Karpas-422 (cell line): ENCODE data around the gene STX10. TPM values are rescaled to one million over a fixed set of nuclear protein-coding genes. Genes with fewer than 3 reads are reported as not detected.

Source experiments
- DNase-seq: peaks from one replicate; pipeline ENCODE4 v3.0.0-alpha.2; 2015
- H2AFZ ChIP-seq: fragments of 200-600 bp; sonication (generic); 2 replicates; pipeline ENCODE4 v1.6.1; 2014; ENCODE audit warnings: antibody characterized with exemption, low read length, mixed read lengths
- H3K27ac ChIP-seq: fragments of 200-600 bp; sonication (generic); 2 replicates; pipeline ENCODE4 v1.5.1; 2014; ENCODE audit warnings: mild to moderate bottlenecking, low read length, moderate library complexity
- H3K27me3 ChIP-seq: fragments of 200-600 bp; sonication (generic); 2 replicates; pipeline ENCODE4 v1.6.1; 2014; ENCODE audit warnings: low read length, mixed read lengths
- H3K36me3 ChIP-seq: fragments of 200-600 bp; sonication (generic); 2 replicates; pipeline ENCODE4 v1.6.1; 2014; ENCODE audit warnings: low read length, mixed read lengths; ENCODE audit not compliant: insufficient read depth
- H3K4me1 ChIP-seq: fragments of 200-600 bp; sonication (generic); 2 replicates; pipeline ENCODE4 v1.6.1; 2014; ENCODE audit warnings: mild to moderate bottlenecking, low read length, mixed read lengths
- H3K4me2 ChIP-seq: fragments of 200-600 bp; sonication (generic); 2 replicates; pipeline ENCODE4 v1.6.1; 2014; ENCODE audit warnings: low read length, low read depth, mild to moderate bottlenecking; ENCODE audit not compliant: poor library complexity, severe bottlenecking
- H3K4me3 ChIP-seq: fragments of 200-600 bp; sonication (generic); 2 replicates; pipeline ENCODE4 v1.5.1; 2014; ENCODE audit warnings: mild to moderate bottlenecking, antibody characterized with exemption, low read length, mixed read lengths
- H3K79me2 ChIP-seq: fragments of 200-600 bp; sonication (generic); 2 replicates; pipeline ENCODE4 v1.6.1; 2014; ENCODE audit warnings: mild to moderate bottlenecking, low read length, mixed read lengths
- H3K9ac ChIP-seq: fragments of 200-600 bp; sonication (generic); 2 replicates; pipeline ENCODE4 v1.6.0; 2014; ENCODE audit warnings: low read length
- H3K9me2 ChIP-seq: fragments of 200-600 bp; sonication (generic), shearing (Covaris generic); replicated peaks from 2 replicates; pipeline ENCODE4 v1.6.0; 2014; ENCODE audit warnings: mild to moderate bottlenecking, low read length, moderate library complexity; ENCODE audit not compliant: insufficient read depth
- H3K9me3 ChIP-seq: fragments of 300-700, 200-600 bp; sonication (generic); 2 replicates; pipeline ENCODE4 v1.6.1; 2014; ENCODE audit warnings: low read length, mixed read lengths
- H4K20me1 ChIP-seq: fragments of 200-600 bp; sonication (generic); 2 replicates; pipeline ENCODE4 v1.6.1; 2014; ENCODE audit warnings: mild to moderate bottlenecking, antibody characterized with exemption, low read length, low read depth; ENCODE audit not compliant: insufficient read depth
- total RNA-seq: library from RNA; depleted of rRNA; stranded (reverse); fragments of >200 nt; shearing (Covaris generic); gene quantifications from 2 replicates; pipeline ENCODE4 v1.2.3, GENCODE V29; 2014; ENCODE audit warnings: low replicate concordance

STX10 gene
- total RNA-seq, 1 experiment from 2014 or later: 47.0 TPM

DNA sequence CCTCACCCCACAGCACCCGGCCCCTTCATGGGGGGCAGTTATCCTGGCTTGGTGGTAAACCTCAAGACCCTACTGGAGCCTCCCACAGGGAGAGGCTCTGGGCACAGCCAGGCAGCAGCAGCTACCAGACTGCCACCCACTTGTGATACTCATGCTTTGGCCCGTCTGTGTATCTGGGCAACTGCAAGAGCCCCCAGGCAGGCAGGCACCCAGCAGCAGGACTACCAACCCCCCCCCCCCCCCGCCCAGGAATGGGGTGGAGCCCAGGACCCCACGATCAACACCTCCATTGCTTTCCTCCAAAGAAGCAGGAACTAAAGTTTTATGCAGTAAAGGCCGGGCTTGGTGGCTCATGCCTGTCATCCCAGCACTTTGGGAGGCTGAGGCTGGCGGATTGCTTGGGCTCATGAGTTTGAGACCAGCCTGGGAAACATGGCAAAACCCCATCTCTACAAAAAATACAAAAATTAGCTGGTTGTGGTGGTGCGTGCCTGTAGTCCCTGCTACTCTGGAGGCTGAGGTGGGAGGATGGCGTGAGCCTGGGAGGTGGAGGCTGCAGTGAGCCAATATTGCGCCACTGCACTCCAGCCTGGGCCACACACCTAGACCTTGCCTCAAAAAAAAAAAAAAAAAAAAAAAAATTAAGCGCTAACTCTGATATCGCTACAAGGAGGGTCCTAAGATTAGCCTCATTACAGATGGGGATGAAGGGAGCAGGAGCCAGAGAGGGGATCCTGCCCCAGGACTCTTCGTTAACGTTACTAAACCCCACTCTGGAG is 46.4 kb downstream of the STX10 start:
- Histone ChIP-seq H3K9me2 (no peaks in the 10 kb centered on the region), H2AFZ (no peak overlapping the region), H3K4me3 (peak overlapping the region; percentile 90), H3K9ac (peak overlapping the region; percentile 97), H3K79me2 (peaks cover 18% of the 10 kb centered on the region), H3K27ac (peak overlapping the region; percentile 97), H3K4me2 (peak overlapping the region; percentile 99), H3K9me3 (no peaks in the 10 kb centered on the region), H3K36me3 (peaks cover 10% of the 10 kb centered on the region), H3K4me1 (peaks cover 58% of the 10 kb centered on the region), H4K20me1 (peaks cover 17% of the 10 kb centered on the region; the same call in 1 of the 2 replicates), H3K27me3 (no peaks in the 10 kb centered on the region)
- peak; percentile 71 for DNase-seq

DNA sequence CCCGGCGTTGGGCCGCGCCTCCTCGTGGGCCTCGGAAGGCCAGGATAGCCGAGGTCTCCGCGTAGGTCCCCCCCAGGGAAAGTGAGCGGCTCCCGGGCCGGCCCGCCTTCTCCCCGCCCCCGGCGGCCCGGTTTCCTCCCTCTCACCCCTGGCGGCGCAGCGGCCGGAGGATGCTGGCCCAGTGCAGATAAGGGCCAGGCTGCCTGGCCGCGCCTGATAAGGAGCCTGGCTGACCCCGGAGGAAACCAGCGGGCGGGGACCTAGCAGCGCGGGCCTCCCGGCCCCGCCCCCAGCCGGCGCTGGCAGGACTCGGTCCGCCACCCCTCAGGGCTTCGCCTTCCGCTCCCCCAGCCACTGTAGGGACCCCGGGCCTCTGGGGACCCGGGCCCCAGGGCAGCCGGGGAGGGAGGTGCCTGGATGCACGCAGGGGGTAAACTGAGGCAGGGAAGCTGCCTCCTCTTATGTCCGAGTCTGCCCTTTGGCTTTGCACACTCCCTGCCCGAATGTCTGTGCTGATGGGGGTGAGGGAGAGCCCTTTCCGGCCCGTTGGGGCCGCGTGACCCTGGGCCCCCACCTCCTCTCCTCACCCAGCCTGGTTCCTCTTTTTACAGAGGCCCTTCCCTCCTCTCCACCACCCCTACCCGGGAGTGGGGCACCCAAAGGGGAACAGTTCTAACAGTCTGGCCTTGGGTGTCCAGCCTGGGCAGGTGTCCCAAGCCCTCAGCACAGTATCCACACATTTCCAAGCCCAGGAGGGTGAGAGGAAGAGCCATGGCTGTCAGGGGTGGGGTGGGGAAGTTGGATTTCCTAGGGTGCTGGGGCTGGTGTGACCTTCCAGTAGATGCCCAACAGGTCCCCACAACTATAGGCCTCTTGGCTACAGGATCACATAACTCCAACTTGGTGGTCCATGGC is 47.3 kb downstream of the STX10 start, which contains the start of gene LYL1:
Gene LYL1 (minus strand): TSS at position 193 of the 915 bp plus-strand sequence. CDS start 1,687 bp downstream, outside the sequence.
- H3K9me2 ChIP-seq: no peaks in the 10 kb centered on the region
- peaks cover 12% of the 10 kb centered on the region for H3K36me3 ChIP-seq
- peak within 1 kb of the TSS; percentile 90 for H3K4me3 ChIP-seq
- peaks cover 18% of the 10 kb centered on the region for H3K79me2 ChIP-seq
- peak within 1 kb of the TSS; percentile 97 for H3K27ac ChIP-seq
- peak within 1 kb of the TSS; percentile 58; the same call in 1 of the 2 replicates for H2AFZ ChIP-seq
- peak within 1 kb of the TSS; percentile 97 for H3K9ac ChIP-seq
- H3K4me1 ChIP-seq: peaks cover 60% of the 10 kb centered on the region
- H3K9me3 ChIP-seq: no peaks in the 10 kb centered on the region
- no peaks in the 10 kb centered on the region for H3K27me3 ChIP-seq
- peak; percentile 94 for DNase-seq
- H3K4me2 ChIP-seq: peak within 1 kb of the TSS; percentile 99
- H4K20me1 ChIP-seq: peaks cover 17% of the 10 kb centered on the region; the same call in 1 of the 2 replicates

DNA sequence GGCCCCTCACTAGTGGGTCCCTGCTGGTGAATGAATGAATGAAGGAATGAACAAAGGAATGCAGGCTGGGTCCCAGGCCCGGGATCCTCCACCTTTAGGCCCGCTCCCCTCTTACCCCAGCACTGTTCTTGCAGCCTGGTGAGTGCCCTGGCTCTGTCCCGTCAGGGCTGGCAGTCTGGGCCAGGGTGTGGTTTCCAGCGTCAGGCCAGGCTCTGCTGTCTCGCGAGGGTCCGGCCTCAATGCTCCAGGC is 47.8 kb downstream of the STX10 start:
- peak overlapping the region; percentile 97 for H3K27ac ChIP-seq
- H2AFZ ChIP-seq: no peak overlapping the region; the same call in 1 of the 2 replicates
- peaks cover 61% of the 10 kb centered on the region for H3K4me1 ChIP-seq
- H3K9me2 ChIP-seq: no peaks in the 10 kb centered on the region
- H3K9me3 ChIP-seq: no peaks in the 10 kb centered on the region
- H3K36me3 ChIP-seq: peaks cover 9% of the 10 kb centered on the region
- peaks cover 17% of the 10 kb centered on the region; the same call in 1 of the 2 replicates for H4K20me1 ChIP-seq
- H3K9ac ChIP-seq: peak overlapping the region; percentile 97
- DNase-seq: peak; percentile 69
- H3K4me2 ChIP-seq: peak overlapping the region; percentile 99
- H3K27me3 ChIP-seq: no peaks in the 10 kb centered on the region
- H3K4me3 ChIP-seq: peak overlapping the region; percentile 90
- peaks cover 14% of the 10 kb centered on the region for H3K79me2 ChIP-seq

DNA sequence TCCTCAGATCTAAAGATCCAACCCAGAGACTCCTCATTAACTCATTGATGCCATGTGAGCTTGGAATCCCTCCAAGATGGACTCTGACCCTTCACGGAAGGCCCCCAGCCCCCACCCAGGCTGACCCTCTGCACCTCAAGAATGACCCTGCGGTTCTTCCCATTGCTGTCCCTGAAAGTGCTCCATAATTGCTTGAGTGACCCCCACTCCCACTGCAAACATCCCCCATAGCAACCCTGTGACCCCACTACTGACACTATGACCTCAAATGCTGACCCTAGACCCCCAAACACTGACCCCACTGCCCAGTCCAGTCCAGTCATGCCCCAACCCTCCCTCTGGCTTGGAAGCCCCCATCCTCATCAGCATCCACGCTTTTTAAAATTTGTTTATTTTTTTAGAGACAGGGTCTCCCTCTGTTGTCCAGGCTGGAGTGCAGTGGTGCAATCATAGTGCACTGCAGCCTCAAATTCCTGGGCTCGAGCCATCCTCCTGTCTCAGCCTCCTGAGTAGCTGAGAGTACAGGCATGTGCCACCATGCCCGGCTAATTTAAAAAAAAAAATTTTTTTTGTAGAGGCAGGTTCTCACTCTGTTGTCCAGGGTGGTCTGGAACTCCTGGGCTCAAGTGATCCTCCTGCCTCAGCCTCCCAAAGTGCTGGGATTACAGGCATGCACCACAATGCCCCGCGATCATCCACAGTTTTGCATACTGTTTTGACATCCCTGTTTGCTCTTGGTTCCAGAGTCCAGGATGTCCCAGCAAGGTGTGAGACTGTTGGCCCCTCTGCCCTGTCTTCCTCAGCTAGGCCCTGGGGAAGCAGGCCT is 48.4 kb downstream of the STX10 start:
- Histone ChIP-seq H3K9ac (peak overlapping the region; percentile 97), H3K4me3 (peak overlapping the region; percentile 90), H3K4me2 (peak overlapping the region; percentile 99), H3K9me3 (no peaks in the 10 kb centered on the region), H3K27ac (peak overlapping the region; percentile 97), H3K9me2 (no peaks in the 10 kb centered on the region), H3K36me3 (peaks cover 8% of the 10 kb centered on the region), H3K27me3 (no peaks in the 10 kb centered on the region), H3K79me2 (peaks cover 14% of the 10 kb centered on the region), H2AFZ (no peak overlapping the region; the same call in 1 of the 2 replicates), H3K4me1 (peaks cover 66% of the 10 kb centered on the region), H4K20me1 (peaks cover 17% of the 10 kb centered on the region; the same call in 1 of the 2 replicates)
- DNase-seq: no peak

DNA sequence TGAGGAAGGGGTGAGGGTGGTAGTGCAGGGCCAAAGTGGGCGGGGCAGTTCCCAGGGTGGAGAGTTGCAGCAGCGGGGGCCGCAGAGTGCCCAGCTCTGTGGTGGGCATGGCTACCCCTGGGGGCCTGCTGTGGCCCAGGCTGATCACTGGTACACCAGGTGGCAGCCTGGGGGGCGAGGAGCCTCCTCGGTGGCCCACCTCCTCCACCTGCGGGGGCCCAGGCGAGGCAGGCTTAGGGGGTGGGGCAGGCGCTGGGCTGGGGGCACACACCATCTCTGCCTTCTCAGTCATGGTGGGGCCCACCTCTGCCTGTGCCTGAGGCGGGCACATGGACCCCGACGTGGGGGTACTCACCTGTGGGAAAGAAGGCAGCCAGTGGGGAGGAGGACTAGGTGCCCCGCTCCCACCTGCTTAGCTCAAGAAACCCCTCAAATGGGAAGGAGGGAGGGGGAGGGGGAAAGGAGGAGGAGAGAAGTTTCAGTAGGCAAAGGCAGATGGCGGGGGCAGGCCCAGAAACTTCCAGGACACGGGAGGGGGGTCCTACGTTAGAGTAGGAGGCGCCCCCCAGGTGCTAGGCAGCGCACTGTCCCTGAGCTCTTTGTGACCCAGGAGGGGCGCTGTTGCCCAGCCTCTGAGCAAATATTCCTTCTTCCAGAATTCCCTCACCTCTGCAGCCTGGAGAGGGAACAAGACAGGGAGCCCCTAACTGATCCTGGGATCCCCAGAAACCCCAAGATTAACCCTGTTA is 49.2 kb downstream of the STX10 start:
- Histone ChIP-seq H3K9ac (peak overlapping the region; percentile 97), H4K20me1 (peaks cover 17% of the 10 kb centered on the region; the same call in 1 of the 2 replicates), H3K4me1 (peaks cover 70% of the 10 kb centered on the region), H3K4me2 (peak overlapping the region; percentile 99), H3K36me3 (peaks cover 8% of the 10 kb centered on the region), H3K79me2 (peaks cover 14% of the 10 kb centered on the region), H3K9me2 (no peaks in the 10 kb centered on the region), H3K27ac (peak overlapping the region; percentile 97; the same call in 1 of the 2 replicates), H3K9me3 (no peaks in the 10 kb centered on the region), H3K4me3 (peak overlapping the region; percentile 90), H3K27me3 (no peaks in the 10 kb centered on the region), H2AFZ (no peak overlapping the region)
- no peak for DNase-seq

DNA sequence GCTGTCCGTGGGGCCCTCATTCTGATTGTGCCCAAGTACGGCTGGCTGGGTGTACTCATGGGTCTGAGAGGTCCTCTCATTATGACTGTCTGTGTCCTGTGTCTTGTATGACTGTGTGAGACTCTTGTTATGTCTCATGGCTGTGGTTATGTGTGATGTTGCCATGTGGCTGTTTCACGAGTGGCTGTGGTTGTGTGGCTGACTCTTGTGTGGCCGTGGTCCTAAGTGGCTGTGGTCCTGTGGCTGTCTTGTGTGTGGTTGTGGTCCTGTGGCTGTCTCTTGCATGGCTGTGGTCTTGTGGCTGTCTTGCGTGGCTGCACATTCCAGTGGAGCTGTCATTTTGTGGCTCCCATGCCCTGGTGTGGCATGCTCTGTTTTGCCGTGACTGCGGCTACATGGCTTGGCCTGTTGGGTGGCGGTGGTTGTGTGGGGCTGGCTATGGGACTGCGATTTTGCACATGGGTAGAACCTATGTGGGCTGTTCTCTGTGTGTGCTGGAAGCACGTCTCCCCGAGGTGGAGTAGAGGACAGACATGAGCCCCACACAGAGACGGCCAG is 50.1 kb downstream of the STX10 start:
- Histone ChIP-seq H3K4me3 (no peak overlapping the region), H3K9me2 (no peaks in the 10 kb centered on the region), H3K79me2 (peaks cover 14% of the 10 kb centered on the region), H3K27me3 (no peaks in the 10 kb centered on the region), H3K27ac (no peak overlapping the region), H3K4me2 (no peak overlapping the region), H4K20me1 (peaks cover 17% of the 10 kb centered on the region; the same call in 1 of the 2 replicates), H3K9ac (no peak overlapping the region; the same call in 1 of the 2 replicates), H3K9me3 (no peaks in the 10 kb centered on the region), H3K4me1 (peaks cover 71% of the 10 kb centered on the region), H3K36me3 (peaks cover 8% of the 10 kb centered on the region), H2AFZ (no peak overlapping the region)
- peak; percentile 54 for DNase-seq
